Tibial nerve (tissue), 4 donors: ENCODE data around the gene PDE6D. TPM values are rescaled to one million over a fixed set of nuclear protein-coding genes. Genes with fewer than 3 reads are reported as not detected.
"Not testable (repeated sequence)": the region's sequence is repeated elsewhere in the genome, so short reads cannot be mapped to it uniquely, and the experiment has no call there.

Experiments
- DNase-seq, 2 donors: peaks; one replicate each; pipeline ENCODE4 v3.0.0-alpha.2; 2019; ENCODE audit warnings: low spot score in 2 of 2
- H3K27ac ChIP-seq, 4 donors: fragments of 200-600 bp; sonication (generic) in 3 of 4; one replicate each; pipeline ENCODE4 v1.5.1; 2017 to 2019; ENCODE audit warnings: mild to moderate bottlenecking in 1 of 4
- H3K27me3 ChIP-seq, 2 donors: fragments of 200-600 bp; sonication (generic) in 1 of 2; one replicate each; pipeline versions ENCODE4 v1.5.1 to v1.6.0; 2017 to 2019
- H3K36me3 ChIP-seq, 3 donors: fragments of 200-600 bp; sonication (generic); one replicate each; pipeline ENCODE4 v1.5.1; 2018 to 2019
- H3K4me1 ChIP-seq, 4 donors: fragments of 200-600 bp; sonication (generic) in 3 of 4; one replicate each; pipeline ENCODE4 v1.5.1; 2017 to 2019
- H3K4me3 ChIP-seq, 4 donors: fragments of 200-600 bp; sonication (generic) in 3 of 4; one replicate each; pipeline ENCODE4 v1.5.1; 2017 to 2019; ENCODE audit warnings: mild to moderate bottlenecking in 1 of 4, moderate library complexity in 1 of 4
- H3K9me3 ChIP-seq, 4 donors: fragments of 200-600 bp; sonication (generic) in 3 of 4; one replicate each; pipeline ENCODE4 v1.5.1; 2017 to 2019
- EP300 ChIP-seq, 2 donors: sonication (generic); formaldehyde crosslinking; IDR thresholded peaks; one replicate each; pipeline ENCODE4 v1.6.1; 2017; ENCODE audit warnings: antibody characterized with exemption in 2 of 2, mild to moderate bottlenecking in 1 of 2
- POLR2A ChIP-seq, 2 donors: fragments of 450-650 bp; IDR thresholded peaks; one replicate each; pipeline ENCODE4 v1.6.1; 2017; ENCODE audit warnings: antibody characterized with exemption in 2 of 2, mild to moderate bottlenecking in 2 of 2, moderate library complexity in 2 of 2
- WGBS, 2 donors: methylation state at CpG; one replicate each; pipeline ENCODE4 v1.1.5; 2018; 5-methylcytosine and 5-hydroxymethylcytosine counted together
- total RNA-seq, 4 donors: library from RNA; depleted of rRNA; stranded (reverse); fragments of >200 nt; gene quantifications; one replicate each; pipeline ENCODE4 v1.1.0, GENCODE V29; 2016
- TF ChIP-seq, protein P1 (sequence below), 5 experiments: fragments of 200-600 bp in 3 of 5; fragments of 450-650 bp in 2 of 5; sonication (generic) in 3 of 5; IDR thresholded peaks; one replicate each; pipeline ENCODE4 v1.5.1; 2016 to 2019; ENCODE audit warnings: antibody characterized with exemption in 5 of 5, mild to moderate bottlenecking in 3 of 5, moderate library complexity in 2 of 5

The PDE6D gene
- total RNA-seq, 4 donors from 2014 or later, result 18.6 to 30.8 (median 26.6) TPM

DNA sequence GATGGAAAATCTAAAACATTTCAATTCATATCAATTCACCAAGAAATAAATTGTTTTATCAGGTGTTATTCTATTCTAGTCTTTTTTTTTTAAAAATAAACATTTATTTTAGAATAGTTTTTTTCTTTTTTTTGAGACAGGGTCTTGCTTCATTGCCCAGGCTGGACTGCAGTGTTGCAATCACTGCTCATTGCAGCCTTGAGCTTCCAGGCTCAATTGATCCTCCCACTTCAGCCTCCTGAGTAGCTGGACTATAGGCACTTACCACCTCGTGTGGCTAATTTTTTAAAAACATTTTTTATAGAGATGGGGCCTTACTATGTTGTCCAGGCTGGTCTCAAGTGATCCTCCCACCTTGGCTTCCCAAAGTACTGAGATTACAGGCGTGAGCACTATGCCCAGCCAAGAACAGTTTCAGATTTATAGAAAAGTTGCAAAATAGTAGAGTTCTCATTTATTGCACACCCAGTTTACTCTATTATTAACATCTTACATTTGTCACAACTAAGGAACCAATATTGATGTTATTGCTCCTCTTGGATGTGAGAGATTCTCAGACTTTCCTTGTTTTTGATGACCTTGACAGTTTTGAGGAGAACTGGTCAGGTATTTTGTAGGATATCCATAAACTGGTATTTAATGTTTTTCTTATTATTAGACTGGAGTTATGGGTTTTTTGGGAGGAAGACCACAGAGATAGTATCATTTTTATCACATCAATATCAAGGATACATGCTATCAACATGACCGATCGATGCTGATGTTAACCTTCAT is 29.9 kb downstream of the PDE6D start:
- no peak for DNase-seq
- Histone ChIP-seq H3K27me3 (no peaks in the 10 kb centered on the region), H3K27ac (no peak overlapping the region), H3K9me3 (no peaks in the 10 kb centered on the region), H3K4me3 (no peak overlapping the region), H3K36me3 (no peaks in the 10 kb centered on the region), H3K4me1 (no peaks in the 10 kb centered on the region)
- WGBS, 2 donors, result 88 to 90% methylated on average over 4 of the region's 4 CpGs
- TF ChIP-seq POLR2A (IDR thresholded peaks at IDR 0.05) (no peak), EP300 (IDR thresholded peaks at IDR 0.05) (no peak)
- TF ChIP-seq, protein P1, sequence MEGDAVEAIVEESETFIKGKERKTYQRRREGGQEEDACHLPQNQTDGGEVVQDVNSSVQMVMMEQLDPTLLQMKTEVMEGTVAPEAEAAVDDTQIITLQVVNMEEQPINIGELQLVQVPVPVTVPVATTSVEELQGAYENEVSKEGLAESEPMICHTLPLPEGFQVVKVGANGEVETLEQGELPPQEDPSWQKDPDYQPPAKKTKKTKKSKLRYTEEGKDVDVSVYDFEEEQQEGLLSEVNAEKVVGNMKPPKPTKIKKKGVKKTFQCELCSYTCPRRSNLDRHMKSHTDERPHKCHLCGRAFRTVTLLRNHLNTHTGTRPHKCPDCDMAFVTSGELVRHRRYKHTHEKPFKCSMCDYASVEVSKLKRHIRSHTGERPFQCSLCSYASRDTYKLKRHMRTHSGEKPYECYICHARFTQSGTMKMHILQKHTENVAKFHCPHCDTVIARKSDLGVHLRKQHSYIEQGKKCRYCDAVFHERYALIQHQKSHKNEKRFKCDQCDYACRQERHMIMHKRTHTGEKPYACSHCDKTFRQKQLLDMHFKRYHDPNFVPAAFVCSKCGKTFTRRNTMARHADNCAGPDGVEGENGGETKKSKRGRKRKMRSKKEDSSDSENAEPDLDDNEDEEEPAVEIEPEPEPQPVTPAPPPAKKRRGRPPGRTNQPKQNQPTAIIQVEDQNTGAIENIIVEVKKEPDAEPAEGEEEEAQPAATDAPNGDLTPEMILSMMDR (IDR thresholded peaks at IDR 0.05), result no peak

DNA sequence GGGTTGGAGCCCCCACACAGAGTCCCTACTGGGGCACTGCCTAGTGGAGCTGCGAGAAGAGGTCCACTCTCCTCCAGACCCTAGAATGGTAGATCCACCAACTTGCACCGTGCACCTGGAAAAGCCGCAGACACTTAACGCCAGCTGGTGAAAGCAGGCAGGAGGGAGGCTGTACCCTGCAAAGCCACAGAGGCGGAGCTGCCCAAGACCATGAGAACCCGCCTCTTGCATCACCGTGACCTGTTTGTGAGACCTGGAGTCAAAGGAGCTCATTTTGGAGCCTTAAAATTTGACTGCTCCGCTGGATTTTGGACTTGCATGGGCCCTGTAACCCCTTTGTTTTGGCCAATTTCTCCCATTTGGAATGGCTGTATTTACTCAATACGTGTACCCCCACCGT is 32.1 kb downstream of the PDE6D start:
- H3K9me3 ChIP-seq, H3K27me3 ChIP-seq, H3K4me1 ChIP-seq, H3K4me3 ChIP-seq, H3K36me3 ChIP-seq, DNase-seq, H3K27ac ChIP-seq: not testable (repeated sequence)
- 93% methylated on average over 10 of the region's 10 CpGs for WGBS, 2 donors

DNA sequence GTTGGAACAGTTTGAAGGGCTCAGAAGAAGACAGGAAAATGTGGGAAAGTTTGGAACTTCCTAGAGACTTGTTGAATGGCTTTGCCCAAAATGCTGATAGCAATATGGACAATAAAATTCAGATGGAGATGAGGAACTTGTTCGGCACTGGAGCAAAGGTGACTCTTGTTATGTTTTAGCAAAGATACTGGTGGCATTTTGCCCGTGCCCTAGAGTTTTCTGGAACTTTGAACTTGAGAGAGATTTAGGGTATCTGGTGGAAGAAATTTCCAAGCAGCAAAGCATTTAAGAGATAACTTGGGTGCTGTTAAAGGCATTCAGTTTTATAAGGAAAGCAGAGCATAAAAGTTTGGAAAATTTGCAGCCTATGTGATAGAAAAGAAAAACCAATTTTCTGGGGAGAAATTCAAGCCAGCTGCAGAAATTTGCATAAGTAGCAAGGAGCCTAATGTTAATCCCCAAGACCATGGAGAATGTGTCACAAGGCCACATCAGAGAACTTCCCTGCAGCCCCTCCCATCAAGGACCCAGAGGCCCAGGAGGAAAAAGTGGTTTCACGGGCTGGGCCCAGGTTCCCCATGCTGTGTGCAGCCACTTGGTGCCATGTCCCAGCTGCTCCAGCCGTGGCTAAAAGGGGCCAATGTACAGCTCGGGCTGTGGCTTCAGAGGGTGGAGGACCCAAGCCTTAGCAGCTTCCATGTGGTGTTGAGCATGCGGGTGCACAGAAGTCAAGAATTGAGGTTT is 32.8 kb downstream of the PDE6D start:
- DNase-seq, H3K4me1 ChIP-seq, H3K27me3 ChIP-seq, H3K9me3 ChIP-seq, H3K4me3 ChIP-seq, H3K36me3 ChIP-seq, H3K27ac ChIP-seq: not testable (repeated sequence)
- 84 to 90% methylated on average over 6 of the region's 6 CpGs for WGBS, 2 donors

DNA sequence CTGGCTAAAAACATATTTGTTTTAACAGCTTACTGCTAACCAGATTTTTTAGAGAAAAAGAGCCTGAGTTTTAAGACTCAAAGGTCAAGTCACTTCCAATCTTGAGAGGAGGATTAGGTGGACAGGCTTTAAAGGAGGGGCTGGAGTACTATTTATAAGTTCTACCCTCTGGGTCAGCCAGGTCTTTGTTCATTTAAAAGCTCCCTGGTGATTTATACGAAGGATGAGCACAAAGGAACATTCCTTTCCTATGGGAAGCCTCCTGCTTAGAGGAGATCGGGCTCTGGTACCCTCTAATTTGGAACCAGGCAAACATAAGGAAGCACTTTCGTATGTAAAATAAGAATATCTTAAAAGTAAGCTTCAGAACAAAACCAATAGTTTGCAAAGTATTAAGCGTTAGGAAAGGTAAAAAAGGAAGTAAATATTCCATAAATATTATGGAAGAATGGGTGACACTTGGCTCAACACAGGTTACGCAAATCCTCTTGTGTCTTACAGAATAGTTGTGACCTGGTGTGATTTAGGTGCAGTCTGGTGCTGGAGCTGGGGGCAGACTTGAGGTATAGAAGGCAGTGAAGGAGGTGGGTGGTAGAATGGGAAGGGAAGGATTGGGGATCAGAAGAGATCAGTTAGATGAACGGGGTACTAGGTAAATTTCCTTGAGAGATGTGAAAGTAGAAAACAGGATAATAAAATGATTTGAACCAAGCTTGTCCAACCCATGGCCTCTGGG is 35.6 kb downstream of the PDE6D start:
- WGBS, 2 donors, result 72 to 75% methylated on average over 6 of the region's 6 CpGs
- Histone ChIP-seq H3K4me3 (no peak overlapping the region), H3K9me3 (no peaks in the 10 kb centered on the region), H3K27me3 (no peaks in the 10 kb centered on the region), H3K4me1 (no peaks in the 10 kb centered on the region), H3K27ac (no peak overlapping the region), H3K36me3 (no peaks in the 10 kb centered on the region)
- TF ChIP-seq, protein P1 (IDR thresholded peaks at IDR 0.05), result no peak
- TF ChIP-seq EP300 (IDR thresholded peaks at IDR 0.05) (no peak), POLR2A (IDR thresholded peaks at IDR 0.05) (no peak)
- no peak for DNase-seq

DNA sequence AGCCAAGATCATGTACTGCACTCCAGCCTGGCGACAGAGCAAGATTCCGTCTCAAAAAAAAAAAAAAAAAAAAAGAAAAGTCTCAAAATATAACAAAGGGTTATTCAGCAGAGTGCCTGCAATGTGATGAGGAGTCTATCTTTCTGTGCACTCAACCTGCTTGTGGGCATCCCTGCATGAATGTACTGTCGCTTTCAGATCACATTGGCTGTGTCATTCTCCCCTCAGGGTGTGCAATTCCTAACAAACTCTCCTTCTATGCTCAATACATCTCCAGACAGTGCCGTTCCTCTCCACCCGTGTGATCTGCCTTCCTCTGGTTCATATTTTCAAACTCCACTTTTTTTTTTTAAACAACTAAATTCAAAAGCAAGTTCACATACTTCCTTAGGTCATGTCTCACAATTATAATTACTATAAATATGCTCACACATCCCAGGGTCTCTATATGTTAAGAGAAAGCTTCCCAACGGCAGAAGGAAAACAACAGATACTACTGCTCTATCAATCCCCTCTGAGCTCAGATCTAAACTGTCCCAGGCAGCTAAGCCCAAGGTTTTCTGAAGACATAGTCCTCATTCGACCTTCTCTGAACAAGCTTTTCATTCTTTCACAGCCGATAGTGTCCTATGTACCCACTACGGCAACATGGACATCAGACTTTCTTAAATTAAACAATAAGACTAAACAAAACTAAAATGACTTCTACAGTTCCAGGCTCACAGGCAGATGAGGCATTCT is 37.5 kb downstream of the PDE6D start:
- H3K27me3 ChIP-seq, result no peaks in the 10 kb centered on the region
- no peaks in the 10 kb centered on the region for H3K4me1 ChIP-seq
- H3K4me3 ChIP-seq, result no peak overlapping the region
- no peak overlapping the region for H3K27ac ChIP-seq
- H3K36me3 ChIP-seq, result peaks cover 0 to 4% (median 0%) of the 10 kb centered on the region in 3 donors
- TF ChIP-seq POLR2A (IDR thresholded peaks at IDR 0.05), result no peak
- TF ChIP-seq, protein P1 (IDR thresholded peaks at IDR 0.05), result no peak
- 33 to 37% methylated on average over 9 of the region's 9 CpGs for WGBS, 2 donors
- H3K9me3 ChIP-seq, result no peaks in the 10 kb centered on the region
- DNase-seq, result no peak
